GM21390 (cell line): ENCODE results near the gene FCRL5.
"Not testable (repeated sequence)": the region's sequence is repeated elsewhere in the genome, so short reads cannot be mapped to it uniquely, and the experiment has no call there.

Source experiments
- ATAC-seq: cut with Tn5 transposase; IDR thresholded peaks from one replicate; pipeline ENCODE4 v1.9.1; 2021; ENCODE audit not compliant: unreplicated experiment

FCRL5 gene

DNA sequence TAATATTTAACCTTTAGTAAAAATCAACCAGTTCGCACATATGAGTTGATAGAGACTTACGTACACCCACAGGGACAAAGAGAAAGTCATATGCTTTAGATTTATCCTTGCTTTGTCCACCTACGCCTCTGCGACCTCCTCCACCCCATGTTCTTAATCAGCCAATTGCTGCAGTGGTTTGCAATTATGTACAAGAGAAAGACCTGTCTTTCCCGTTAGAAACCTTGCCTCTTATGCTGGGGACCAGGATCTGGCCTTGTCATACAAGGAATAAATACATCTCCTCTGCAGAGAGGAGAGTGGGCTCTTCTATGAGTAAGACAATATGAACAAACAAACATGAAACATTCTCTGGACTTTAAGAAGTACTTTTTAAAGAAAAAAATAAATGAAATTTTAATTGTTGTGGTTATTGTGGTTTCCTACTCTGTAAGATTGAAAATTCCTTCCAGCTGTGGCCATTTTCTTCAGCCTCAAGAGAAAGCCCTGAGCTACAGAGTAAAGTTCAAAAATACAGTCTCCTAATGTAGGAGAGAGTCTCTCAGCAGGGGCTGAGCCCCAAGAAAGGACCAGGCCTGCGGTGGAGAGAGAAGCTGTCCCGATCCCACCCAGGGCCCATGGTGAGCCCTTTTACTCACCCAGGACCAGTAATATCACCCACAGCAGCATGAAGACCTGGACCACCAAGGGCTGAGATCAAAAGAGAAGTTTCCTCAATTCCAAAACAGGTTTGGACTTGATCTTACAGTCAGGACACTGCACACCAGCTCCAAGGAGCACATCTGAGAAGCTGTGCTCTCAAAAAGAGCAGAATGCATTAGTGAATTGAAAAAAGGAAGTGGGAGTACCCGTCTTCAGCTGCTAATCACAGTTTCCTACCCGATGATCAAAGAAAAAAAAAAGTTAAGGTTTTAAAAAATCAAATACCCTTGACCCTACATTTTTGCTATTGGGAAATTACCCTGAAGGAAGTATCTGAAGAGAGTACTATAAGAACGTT lies at the start of gene FCRL5:
Gene FCRL5, minus strand, starts transcription at position 822 of the 1,000 bp plus-strand sequence. Its CDS starts 153 bp downstream, at position 669.
- ATAC-seq = peak; percentile 86

DNA sequence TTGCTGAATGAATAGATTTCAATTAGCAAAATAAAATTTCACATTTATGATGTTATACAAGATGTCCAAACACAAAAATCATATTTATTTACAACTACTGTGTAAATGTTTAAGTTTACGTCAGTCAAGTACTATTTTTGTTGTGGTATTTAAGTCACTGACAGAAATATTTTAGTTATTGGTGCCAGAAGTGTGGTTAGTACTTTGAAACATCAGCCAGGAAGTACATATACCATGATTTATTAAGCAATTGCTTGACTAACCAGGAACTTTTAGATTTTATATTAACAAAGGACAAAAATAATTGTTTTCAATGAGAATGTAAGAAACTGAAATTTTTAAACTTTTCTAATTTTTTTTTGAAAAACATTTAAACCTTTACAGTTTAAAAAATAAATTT lies 47.9 kb upstream of the FCRL5 start:
- ATAC-seq = no peak

DNA sequence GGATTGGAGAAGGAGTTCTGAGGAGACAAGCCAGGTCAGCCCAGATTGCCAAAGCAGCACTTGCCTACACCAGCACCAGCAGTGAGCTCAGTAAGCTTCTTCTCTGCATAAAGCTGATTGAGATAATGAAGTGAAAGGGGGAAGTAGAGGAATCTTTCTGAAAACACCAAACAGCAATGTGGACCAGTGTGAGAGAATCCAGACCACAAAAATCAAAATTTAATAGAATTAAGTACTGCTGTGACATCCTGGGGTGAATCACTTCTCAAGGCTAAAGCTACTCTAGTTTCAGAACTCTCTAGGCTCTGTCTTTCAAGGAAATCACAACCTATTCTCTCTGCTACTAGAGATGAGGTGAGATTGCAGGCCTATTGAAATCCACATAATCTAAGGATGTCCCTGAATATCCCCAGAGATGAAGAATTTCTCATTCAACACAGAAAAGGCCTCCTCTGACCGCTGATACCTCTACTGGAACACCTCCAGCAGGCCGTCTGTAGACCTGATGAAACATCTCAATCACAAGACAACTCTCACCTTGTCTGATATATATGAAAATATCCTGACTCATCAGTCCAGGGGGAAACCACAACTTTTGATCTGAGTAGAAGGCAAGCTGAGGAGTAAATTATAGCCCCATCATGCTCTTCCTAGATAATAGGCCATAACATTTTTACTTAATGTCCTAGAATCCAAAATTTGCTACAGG lies 45.8 kb upstream of the FCRL5 start, which contains the start of gene FCRL4:
Gene FCRL4, minus strand, starts transcription at position 127 of the 709 bp plus-strand sequence. CDS start 141 bp downstream, outside the sequence.
- ATAC-seq = peak; percentile 63

DNA sequence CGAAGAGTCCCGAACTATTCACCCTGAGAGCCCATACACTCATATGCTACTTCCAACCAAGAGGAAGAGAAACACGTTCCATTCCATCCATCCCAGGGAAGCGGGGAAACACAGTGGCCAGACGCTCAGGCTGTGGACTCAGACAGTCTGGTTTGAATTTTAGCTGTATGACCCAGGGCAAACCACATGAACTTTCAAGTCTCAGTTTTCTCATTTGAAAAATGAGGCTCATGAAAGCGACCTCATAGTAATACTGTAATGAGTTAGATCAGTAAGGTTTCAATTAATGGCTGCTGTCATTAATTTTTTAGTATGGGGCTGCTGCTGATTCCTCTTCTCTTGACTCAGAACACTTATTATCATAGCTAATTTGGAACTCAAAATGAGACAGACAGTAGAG lies 44.1 kb upstream of the FCRL5 start:
- peak; percentile 51 for ATAC-seq

DNA sequence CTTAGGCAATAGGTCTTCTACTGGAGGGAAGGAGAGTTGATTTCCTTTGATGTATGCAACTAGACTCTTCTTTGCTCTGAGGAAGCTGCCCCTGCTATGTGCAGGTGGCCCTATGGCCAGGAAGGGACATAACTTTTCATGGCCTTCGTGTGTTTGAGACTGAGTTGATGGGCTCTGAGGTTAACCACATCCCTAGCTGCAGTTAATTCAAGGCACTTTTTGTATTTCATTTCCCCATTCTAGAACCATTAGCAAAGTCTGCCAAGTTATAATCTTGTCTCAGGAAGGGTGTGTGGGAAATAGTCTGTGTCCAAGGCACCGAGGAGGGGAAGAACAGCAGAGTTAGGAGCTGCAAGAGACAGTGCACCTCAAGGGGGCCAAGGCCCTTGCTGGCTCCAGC lies 43.0 kb upstream of the FCRL5 start:
- ATAC-seq = peak; percentile 65

DNA sequence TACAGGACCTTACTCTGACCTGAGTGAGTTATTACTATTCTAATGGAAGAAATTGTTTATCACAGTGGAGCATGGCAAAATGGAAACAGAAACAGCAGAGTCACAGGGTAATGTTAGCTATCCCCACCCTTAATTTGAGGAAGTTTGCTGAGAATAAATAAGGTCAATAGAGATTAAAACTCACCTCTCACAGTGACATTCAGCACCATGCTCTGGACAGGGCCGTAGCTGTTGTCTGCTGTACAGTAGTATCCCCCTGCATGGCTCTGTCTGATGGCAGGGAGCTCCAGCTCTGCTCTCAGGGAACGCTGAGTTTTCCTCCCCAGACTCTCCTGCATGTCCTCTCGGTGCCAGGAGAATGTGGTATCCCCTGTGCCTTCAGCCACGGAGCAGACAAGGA lies 33.7 kb upstream of the FCRL5 start:
- ATAC-seq = no peak

DNA sequence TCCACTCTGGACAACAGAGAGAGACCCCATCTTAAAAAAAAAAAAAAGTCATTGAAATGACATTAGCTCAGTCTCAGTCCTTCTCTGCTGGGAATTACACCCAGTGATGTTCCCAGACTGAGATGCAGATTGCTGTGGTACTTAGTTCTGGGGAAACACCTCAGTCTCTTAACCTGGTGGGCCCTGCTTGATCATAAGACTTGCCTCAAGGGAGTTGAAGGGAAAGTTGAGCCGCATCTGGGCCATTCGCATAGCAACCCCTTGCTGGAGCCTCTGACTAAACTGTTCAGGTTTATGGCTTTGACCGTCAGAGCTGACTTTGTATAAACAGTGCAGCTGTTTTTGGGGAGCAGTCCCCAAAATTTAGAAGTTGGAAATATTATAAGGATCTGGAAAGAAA lies 32.2 kb upstream of the FCRL5 start:
- no peak for ATAC-seq

DNA sequence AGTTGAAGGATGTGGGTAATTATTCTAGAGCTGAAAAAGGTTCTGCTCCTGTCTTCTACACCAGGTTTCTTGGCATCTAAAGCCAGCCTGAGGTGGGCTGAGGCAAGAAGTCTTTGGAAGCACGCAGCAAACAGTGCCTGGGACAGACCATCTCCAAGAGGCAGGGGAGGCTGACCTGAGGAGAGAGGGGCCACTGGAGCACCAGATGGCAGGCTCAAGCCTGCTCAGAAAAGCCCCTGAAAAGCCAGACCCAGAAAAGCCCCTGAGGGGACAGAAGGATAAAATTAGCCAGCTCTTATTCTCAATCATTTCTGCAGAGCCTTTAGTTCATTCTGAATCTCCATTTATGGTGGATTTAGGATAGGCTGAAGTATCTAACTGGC lies 28.5 kb upstream of the FCRL5 start:
- ATAC-seq = no peak

DNA sequence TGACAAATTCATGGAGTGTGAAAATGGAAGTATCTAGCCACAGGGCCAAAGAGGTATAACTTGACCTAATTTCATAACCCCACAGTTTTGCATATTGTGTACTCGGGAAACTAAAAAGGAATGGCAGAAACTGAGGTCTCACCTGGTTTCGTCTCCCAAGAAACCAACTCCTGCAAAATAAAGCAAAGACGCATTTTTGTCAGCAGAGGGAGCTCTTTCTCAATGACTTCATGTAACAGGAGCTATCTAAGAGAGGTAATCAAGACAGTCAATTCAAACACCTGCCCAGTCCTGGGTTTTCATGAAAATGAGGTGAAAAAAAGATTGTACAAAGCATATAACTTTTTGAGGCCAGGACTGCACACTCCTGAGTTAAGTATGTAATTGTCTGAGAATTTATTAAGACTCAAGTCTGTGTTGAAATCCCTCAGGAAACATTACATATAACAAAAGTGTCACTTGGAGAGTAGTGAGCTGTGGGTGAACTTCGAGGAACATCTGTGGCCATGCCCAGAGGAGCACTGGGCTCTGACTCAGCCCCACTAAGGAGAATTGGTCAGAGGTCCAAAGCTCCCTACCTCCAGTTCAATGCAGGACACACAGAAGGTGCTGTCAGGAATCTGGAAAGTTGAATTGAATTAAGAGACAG lies 28.0 kb upstream of the FCRL5 start:
- ATAC-seq = no peak

DNA sequence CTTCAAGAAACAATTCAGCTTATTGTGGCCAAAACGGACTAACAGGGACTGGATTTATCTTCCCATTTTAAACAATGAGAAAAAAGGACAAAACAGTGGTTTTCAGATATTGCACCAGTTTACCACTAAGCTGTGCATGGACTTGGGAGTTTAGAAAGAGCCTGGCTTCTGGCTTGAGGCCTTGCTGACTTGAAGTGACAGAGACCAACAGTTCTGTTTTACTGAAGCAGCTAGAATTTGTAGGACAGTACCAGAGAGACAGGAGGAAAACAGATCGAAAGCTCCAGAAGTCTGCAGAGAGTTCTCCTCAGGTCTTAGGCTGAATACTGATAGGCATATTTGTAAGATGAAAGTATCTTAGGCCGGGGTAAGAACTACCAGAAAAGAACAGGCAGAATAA lies 25.1 kb upstream of the FCRL5 start:
- ATAC-seq = no peak

DNA sequence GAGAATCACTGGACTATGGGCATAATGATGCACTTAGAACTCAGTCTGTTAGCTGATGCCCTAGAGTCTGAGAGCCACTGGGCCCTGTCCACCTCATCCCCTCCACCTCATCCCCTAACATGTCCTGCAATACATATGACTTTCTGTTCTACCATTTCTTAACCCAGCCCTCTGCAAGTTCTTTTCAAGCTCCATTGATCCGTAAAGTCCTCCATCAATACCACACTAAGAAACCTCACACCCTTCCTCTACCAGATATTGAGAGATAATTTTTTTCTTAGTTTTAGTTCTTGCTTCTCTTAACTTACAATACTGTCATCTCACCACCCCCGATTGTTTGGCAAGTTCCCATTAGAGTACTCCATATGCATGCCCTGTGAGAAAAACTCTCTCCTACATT lies 23.4 kb upstream of the FCRL5 start:
- ATAC-seq = peak; percentile 81

DNA sequence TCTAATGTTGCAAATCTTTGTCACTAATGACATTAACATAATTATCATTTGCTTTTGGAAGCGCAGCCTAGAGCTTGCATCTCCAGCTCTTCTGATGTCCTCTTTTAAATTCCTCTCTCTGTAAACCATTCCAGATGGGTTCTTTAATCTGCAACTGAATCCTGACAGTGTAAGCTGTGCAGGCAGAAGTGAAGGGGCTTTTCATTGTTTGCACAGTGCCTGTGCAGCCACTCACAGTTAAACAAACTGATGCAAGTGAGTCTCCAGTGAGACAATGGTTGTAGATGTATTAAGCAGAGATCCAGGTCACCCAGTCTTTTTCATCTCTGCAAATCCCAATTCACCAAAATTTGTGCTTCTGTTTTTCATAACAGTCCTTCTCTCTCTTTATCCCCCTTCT lies 22.5 kb upstream of the FCRL5 start:
- no peak for ATAC-seq

DNA sequence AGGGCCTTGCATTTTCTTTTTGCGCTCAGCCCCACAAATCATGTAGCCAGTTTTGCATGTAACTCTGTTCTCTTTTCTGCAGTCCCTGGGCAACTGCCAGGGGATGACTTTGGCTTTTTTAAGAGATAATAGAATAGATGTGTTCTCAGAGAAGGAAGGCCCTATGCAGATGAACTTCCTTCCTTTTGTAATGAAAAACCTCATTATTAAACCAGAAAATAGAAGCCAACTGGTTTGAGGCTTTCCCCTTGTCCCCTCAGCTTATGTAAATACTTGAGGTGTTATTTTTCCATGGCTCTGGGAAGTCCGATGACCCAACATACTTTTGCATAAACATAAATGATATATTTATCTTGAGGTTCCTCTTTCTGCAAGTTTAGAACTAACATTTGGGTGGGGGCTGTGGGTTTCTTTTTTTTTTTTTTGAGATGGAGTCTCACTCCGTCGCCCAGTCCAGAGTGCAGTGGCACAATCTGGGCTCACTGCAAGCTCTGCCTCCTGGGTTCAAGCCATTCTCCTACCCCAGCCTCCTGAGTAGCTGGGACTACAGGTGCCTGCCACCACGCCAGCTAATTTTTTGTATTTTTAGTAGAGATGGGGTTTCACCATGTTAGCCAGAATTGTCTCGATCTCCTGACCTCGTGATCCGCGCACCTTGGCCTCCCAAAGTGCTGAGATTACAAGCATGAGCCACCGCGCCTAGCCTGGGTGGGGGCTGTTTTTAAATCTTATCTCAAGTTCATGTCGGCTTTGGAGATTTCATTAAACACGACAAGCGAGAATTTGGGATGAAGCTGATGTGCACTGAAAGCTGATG lies 14.4 kb upstream of the FCRL5 start:
- ATAC-seq = no peak

DNA sequence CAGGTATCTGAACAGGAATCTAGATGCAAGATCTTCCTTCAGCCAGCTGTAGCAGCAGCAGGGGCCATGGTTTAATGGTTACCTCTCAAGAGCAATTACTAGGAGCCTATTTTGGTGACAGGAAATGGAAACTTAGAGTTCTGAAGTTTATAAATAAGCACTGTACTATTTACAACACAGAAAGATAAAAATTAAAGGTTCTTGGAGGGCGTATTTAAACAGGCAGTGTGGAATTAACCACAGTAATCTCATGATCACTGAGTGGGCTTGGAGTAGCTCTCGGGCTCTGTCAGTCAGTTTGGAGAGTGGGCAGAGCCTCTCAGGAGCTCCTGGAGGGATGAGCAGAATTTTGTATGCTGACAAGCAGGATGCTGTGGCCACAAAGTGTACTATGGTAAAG lies 10.2 kb upstream of the FCRL5 start:
- peak; percentile 83 for ATAC-seq

DNA sequence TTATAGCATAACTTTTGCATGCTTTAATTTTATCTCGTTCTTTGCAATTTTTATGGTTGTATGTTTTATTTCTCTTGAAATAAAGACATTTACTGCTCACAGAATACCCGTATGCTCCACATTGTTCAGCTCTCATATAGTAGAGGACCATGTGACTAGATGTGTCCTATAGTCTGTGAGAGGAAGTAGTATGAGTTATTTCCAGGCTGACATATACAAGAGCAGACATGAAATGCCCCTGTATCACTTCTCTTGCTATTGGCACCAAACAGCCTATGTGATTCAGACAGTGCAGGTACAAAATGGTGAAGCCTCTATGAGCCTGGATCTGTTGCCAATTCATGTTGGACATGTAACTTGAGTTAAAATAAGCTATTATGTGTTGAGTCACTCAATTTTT lies 5.8 kb upstream of the FCRL5 start:
- ATAC-seq = no peak

DNA sequence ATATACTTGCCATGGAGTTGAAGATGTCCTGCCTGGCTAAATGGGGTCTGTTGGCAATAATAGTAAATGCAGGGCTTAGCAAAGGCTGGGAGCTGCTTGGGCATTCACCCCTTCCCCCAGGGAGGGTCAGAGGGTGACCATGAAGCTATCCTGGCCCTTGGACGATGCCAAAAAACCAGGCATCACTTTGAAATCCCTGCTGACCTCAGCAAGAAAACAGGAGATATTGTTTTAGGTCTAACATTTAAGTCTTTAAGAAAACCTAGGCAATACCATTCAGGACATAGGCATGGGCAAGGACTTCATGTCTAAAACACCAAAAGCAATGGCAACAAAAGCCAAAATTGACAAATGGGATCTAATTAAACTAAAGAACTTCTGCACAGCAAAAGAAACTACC lies 4.2 kb downstream of the FCRL5 start:
- not testable (repeated sequence) for ATAC-seq

DNA sequence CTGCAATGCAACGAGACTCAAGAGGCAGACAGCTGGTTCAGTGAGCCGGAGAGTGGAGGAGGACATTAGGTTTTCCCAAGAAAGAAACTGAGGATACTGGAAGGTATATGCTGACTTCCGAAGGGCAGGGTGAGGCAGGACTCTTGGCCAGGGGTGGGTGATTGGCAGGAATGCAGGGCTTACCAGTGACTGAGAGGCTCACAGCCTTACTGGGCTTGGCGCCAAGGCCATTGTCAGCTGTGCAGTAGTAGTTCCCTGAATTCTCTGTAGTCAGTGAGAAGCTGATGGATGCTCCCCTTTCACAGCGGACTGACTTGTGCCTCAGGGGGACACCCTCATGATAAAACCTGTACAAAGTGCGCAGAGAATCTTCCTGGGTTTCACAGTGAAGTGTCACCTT lies 9.6 kb downstream of the FCRL5 start:
- no peak for ATAC-seq

DNA sequence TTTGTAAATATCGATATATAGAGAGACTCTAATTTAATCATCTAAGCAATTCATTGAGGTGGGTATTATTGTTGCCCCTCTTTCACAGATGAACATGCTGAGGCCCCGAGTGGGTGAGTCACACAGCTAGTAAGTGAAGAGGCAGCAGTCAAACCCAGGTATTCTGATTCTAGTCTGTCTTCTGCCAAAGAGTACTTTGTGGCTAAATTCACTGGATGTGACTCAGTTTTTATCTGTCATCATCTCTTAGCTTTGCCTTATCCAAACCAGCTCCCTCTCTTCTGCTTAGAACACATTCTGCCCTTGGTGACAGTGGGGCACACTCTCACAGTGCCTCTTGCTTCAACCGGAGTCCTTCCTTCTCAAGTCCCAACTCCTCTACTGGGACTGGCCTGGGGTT lies 11.5 kb downstream of the FCRL5 start:
- no peak for ATAC-seq

DNA sequence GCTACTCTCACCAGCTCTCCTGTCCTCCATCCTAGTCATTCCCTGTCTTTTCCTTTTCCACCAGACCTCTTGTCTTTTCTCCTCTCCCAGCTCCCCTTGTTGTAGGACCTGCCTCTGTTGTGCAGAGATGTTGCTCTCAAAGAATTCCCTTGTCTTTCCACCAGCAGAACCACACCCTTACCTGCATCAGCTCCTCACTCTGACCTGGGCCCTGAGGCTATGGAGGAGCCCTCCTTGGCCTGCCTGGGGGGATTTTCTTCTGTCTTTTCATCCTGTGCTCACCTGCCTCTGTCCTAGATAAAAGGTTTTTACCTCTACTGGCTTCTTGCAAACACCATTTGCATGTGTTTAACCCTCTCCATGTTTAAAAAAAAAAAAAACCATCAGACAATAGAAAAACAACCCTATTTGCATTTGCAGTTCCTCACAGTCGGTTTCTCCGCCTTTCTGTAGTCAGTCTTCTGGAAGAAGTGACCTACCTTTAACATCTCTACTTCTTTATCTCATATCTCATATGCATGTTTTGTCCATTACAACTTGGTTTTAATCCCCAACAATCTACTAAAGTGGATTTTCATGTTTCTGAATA lies 12.1 kb downstream of the FCRL5 start:
- ATAC-seq = no peak

DNA sequence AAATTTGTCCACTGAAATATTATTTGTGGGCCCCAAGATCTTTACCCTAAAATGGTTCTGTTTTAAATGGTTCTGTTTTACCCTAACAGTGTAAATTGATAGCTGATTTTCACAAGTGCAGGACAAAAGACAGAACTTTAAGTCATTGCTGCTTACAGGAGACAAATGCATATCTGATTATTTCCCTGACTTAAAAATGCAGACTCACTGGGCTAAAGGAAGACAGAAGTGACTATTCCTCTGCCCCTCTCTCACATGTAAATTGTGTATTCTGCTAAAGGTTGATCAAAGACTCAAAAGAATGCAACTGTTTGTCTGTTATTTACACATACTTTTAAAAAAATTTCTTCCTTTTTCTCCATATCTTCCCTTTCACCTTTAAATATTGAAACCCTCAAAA lies 12.7 kb downstream of the FCRL5 start:
- no peak for ATAC-seq
